ENCODE measurements around the gene SFMBT2.

DNA sequence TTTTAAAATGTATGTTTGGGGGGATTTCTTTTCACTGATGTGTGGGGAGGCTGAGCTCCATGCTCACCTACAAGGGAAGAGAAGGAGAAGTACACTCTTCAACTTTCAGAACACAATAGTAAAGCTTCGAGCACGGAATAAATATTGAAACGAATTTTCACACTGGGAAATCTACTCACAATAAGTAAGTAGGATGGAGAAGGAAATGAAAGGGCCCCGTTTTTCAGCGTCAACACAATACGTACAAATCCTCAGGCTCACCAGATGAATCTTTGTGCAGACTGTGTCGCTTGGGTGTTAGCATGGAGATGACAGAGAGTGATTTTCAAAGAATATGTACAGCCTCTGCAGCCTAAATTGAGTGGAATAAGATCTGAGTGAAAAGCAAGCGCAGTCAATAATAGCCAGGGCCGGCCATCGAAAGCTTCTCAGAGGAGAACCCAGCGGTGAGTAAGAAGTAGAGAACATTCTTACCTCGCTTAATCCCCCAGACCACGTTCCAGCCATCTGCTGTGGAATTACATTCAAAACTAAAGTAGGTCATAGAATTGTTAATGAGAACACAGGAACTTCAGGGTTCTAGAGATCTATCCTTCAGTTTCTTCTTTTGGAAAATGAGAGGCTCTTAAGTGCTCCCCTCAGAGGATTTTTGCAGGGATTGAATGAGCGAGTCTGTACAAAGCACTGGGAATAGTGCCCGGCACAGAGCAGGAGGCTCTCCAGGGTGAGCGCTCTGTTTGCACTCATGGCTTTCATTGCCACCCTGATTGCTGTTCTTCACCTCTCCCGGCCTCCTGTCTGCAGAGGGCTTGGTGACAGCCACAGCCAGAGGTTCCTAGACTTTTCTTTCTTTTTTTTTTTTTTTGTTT is 292.8 kb downstream of the SFMBT2 start:
- TF ChIP-seq RARB (CRISPR knock-in tag; IDR thresholded peaks at IDR 0.05) (no peak), RCOR1 (IDR thresholded peaks at IDR 0.05; ENCODE audit: low read depth, low read length) (no peak), RFX5 (IDR thresholded peaks at IDR 0.05) (no peak), POLR2A (IDR thresholded peaks at IDR 0.05; ENCODE audit: low read length) (no peak), JUN (IDR thresholded peaks at IDR 0.05) (no peak), HOXA7 (CRISPR knock-in tag; IDR thresholded peaks at IDR 0.05) (no peak)
- TF ChIP-seq, protein P1, sequence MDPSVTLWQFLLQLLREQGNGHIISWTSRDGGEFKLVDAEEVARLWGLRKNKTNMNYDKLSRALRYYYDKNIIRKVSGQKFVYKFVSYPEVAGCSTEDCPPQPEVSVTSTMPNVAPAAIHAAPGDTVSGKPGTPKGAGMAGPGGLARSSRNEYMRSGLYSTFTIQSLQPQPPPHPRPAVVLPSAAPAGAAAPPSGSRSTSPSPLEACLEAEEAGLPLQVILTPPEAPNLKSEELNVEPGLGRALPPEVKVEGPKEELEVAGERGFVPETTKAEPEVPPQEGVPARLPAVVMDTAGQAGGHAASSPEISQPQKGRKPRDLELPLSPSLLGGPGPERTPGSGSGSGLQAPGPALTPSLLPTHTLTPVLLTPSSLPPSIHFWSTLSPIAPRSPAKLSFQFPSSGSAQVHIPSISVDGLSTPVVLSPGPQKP (IDR thresholded peaks at IDR 0.05; ENCODE audit: low read depth, low read length): no peak
- TF ChIP-seq, protein P2, sequence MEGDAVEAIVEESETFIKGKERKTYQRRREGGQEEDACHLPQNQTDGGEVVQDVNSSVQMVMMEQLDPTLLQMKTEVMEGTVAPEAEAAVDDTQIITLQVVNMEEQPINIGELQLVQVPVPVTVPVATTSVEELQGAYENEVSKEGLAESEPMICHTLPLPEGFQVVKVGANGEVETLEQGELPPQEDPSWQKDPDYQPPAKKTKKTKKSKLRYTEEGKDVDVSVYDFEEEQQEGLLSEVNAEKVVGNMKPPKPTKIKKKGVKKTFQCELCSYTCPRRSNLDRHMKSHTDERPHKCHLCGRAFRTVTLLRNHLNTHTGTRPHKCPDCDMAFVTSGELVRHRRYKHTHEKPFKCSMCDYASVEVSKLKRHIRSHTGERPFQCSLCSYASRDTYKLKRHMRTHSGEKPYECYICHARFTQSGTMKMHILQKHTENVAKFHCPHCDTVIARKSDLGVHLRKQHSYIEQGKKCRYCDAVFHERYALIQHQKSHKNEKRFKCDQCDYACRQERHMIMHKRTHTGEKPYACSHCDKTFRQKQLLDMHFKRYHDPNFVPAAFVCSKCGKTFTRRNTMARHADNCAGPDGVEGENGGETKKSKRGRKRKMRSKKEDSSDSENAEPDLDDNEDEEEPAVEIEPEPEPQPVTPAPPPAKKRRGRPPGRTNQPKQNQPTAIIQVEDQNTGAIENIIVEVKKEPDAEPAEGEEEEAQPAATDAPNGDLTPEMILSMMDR (IDR thresholded peaks at IDR 0.05): no peak
- TF ChIP-seq, protein P3, sequence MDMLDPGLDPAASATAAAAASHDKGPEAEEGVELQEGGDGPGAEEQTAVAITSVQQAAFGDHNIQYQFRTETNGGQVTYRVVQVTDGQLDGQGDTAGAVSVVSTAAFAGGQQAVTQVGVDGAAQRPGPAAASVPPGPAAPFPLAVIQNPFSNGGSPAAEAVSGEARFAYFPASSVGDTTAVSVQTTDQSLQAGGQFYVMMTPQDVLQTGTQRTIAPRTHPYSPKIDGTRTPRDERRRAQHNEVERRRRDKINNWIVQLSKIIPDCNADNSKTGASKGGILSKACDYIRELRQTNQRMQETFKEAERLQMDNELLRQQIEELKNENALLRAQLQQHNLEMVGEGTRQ (IDR thresholded peaks at IDR 0.05): no peak
